Parathyroid adenoma (tissue), 2 donors: Measurements from ENCODE around the gene IGF2BP3.

Source experiments
- H2AFZ ChIP-seq: fragments of 300-600 bp; sonication (generic); one replicate; pipeline ENCODE4 v1.7.0; 2017; ENCODE audit warnings: antibody characterized with exemption, mild to moderate bottlenecking
- H3K27ac ChIP-seq: fragments of 300-600 bp; sonication (generic); one replicate; pipeline ENCODE4 v1.7.0; 2017
- H3K27me3 ChIP-seq: fragments of 300-600 bp; sonication (generic); one replicate; pipeline ENCODE4 v1.7.0; 2017; ENCODE audit warnings: low read length; ENCODE audit not compliant: control insufficient read depth, insufficient read depth
- H3K36me3 ChIP-seq: fragments of 300-600 bp; sonication (generic); one replicate; pipeline ENCODE4 v1.7.0; 2017; ENCODE audit warnings: low read length; ENCODE audit not compliant: control insufficient read depth, insufficient read depth
- H3K4me1 ChIP-seq: fragments of 300-600 bp; sonication (generic); one replicate; pipeline ENCODE4 v1.7.0; 2017; ENCODE audit warnings: control low read depth
- H3K4me2 ChIP-seq: fragments of 300-600 bp; sonication (generic); one replicate; pipeline ENCODE4 v1.7.0; 2017; ENCODE audit warnings: low read length
- H3K4me3 ChIP-seq: fragments of 300-600 bp; sonication (generic); one replicate; pipeline ENCODE4 v1.7.0; 2017; ENCODE audit warnings: low read depth, low read length
- H3K79me2 ChIP-seq: fragments of 300-600 bp; sonication (generic); one replicate; pipeline ENCODE4 v1.7.0; 2017; ENCODE audit warnings: control low read depth
- H3K9ac ChIP-seq: fragments of 300-600 bp; sonication (generic); one replicate; pipeline ENCODE4 v1.7.0; 2017; ENCODE audit warnings: mild to moderate bottlenecking
- H3K9me3 ChIP-seq: fragments of 300-600 bp; sonication (generic); one replicate; pipeline ENCODE4 v1.7.0; 2017; ENCODE audit warnings: low read length; ENCODE audit not compliant: control insufficient read depth
- TF ChIP-seq, protein P1 (sequence below): fragments of 300-600 bp; sonication (generic); IDR thresholded peaks from one replicate; pipeline ENCODE4 v1.7.0; 2017; ENCODE audit warnings: antibody characterized with exemption, mild to moderate bottlenecking
- donor health status: primary hyperparathyroidism.

IGF2BP3 gene

DNA sequence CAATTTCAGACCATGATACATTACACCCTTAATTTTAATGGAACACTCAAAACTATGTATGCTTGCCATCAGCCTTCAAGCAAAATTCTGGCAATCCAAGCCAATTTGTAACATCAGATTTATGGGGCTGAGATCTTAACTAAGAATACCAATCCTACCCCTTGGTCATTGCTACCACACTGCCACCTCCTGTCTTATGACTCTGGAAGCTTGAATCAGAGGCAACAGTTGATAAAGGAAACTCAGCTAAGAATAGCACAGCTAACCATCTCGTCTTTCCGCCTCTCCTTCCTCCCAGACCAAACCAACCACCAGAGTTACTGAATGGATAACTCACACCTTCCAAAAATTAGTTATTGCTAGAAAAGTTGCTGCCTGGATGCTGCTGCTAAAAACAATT lies 7.4 kb downstream of the IGF2BP3 start:
- Histone ChIP-seq H3K4me2 (no peak overlapping the region), H3K27me3 (peaks cover 13% of the 10 kb centered on the region), H3K4me3 (no peak overlapping the region), H2AFZ (no peak overlapping the region), H3K79me2 (no peaks in the 10 kb centered on the region), H3K36me3 (no peaks in the 10 kb centered on the region), H3K9me3 (no peaks in the 10 kb centered on the region), H3K27ac (no peak overlapping the region), H3K9ac (no peak overlapping the region), H3K4me1 (no peaks in the 10 kb centered on the region)
- TF ChIP-seq, protein P1, sequence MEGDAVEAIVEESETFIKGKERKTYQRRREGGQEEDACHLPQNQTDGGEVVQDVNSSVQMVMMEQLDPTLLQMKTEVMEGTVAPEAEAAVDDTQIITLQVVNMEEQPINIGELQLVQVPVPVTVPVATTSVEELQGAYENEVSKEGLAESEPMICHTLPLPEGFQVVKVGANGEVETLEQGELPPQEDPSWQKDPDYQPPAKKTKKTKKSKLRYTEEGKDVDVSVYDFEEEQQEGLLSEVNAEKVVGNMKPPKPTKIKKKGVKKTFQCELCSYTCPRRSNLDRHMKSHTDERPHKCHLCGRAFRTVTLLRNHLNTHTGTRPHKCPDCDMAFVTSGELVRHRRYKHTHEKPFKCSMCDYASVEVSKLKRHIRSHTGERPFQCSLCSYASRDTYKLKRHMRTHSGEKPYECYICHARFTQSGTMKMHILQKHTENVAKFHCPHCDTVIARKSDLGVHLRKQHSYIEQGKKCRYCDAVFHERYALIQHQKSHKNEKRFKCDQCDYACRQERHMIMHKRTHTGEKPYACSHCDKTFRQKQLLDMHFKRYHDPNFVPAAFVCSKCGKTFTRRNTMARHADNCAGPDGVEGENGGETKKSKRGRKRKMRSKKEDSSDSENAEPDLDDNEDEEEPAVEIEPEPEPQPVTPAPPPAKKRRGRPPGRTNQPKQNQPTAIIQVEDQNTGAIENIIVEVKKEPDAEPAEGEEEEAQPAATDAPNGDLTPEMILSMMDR = no peak

DNA sequence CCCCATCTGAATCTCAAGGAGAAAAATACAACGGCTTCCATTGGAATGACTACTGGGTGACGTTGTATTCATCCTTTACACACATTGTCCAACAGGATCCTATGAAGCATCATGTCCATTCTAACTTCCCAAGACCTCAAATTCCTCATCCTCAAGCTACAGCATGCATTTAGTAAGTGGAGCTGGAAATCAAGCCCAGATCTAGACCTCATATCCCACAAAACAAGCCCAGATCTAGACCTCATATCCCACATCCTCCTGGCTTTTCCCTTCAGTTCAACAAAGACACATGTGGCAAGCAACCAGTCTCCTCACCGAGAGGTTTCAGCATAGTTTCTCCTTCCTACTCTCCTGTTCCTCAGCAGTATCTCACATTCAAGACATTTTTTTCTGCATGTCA lies 12.2 kb downstream of the IGF2BP3 start:
- TF ChIP-seq, protein P1 = no peak
- Histone ChIP-seq H3K4me1 (no peaks in the 10 kb centered on the region), H2AFZ (no peak overlapping the region), H3K4me2 (no peak overlapping the region), H3K79me2 (no peaks in the 10 kb centered on the region), H3K9me3 (no peaks in the 10 kb centered on the region), H3K4me3 (no peak overlapping the region), H3K27me3 (no peaks in the 10 kb centered on the region), H3K27ac (no peak overlapping the region), H3K9ac (no peak overlapping the region), H3K36me3 (no peaks in the 10 kb centered on the region)

DNA sequence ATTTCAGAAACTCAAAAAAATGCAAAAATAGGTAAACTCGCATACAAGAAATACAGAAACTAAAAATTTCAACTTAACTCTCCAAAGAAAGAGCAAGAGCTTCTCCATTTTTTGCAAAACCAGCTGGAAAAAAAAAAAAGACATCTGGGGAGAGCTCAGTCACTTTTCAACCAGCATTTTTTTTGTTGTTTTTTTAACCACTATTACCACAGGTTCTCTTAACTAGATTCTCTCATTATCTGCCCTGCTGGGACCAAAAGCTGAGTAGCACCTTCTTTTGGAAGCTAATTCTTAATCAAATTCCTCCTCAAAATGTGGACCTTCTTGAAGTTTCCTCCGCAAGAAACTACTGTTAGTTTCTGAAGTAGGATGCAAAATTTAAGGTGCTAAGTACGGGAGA lies 14.2 kb downstream of the IGF2BP3 start:
- Histone ChIP-seq H3K79me2 (no peaks in the 10 kb centered on the region), H3K9me3 (no peaks in the 10 kb centered on the region), H3K4me2 (no peak overlapping the region), H2AFZ (no peak overlapping the region), H3K27me3 (no peaks in the 10 kb centered on the region), H3K36me3 (no peaks in the 10 kb centered on the region), H3K27ac (no peak overlapping the region), H3K4me1 (no peaks in the 10 kb centered on the region), H3K9ac (no peak overlapping the region), H3K4me3 (no peak overlapping the region)
- TF ChIP-seq, protein P1 = no peak

DNA sequence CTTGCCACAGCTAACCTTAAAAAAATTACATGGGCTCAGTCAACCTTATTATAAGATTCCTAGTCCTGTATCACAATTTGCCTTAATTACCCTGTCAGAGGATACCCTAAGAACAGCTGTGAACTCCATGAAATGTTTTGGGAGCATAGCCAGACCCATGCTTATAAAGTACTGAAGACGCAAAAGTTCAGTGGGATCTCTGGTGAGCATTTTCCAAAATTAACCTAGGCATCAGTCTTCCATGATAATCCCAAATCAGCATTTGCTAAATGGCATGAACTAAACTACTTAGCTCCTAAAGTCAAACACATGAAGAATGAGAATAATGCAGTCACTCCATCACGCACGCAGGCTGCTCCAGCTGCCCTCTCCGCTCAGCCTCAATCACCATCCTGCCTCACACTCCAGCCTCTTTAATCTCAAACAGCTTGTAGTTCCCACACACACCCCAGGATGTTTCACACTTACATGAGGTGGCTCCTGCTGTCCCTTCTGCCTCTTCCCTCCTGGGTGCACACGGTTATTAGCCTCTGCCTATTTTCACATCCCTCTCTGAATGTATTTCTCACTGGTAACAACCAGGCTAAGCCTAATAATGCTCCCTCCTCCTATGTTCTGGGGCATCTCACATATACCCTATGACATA lies 15.3 kb downstream of the IGF2BP3 start:
- TF ChIP-seq, protein P1 = no peak
- no peaks in the 10 kb centered on the region for H3K4me1 ChIP-seq
- H3K9ac ChIP-seq = no peak overlapping the region
- H3K9me3 ChIP-seq = no peaks in the 10 kb centered on the region
- no peaks in the 10 kb centered on the region for H3K27me3 ChIP-seq
- H3K4me3 ChIP-seq = no peak overlapping the region
- H2AFZ ChIP-seq = no peak overlapping the region
- H3K79me2 ChIP-seq = no peaks in the 10 kb centered on the region
- H3K4me2 ChIP-seq = no peak overlapping the region
- no peak overlapping the region for H3K27ac ChIP-seq
- H3K36me3 ChIP-seq = no peaks in the 10 kb centered on the region

DNA sequence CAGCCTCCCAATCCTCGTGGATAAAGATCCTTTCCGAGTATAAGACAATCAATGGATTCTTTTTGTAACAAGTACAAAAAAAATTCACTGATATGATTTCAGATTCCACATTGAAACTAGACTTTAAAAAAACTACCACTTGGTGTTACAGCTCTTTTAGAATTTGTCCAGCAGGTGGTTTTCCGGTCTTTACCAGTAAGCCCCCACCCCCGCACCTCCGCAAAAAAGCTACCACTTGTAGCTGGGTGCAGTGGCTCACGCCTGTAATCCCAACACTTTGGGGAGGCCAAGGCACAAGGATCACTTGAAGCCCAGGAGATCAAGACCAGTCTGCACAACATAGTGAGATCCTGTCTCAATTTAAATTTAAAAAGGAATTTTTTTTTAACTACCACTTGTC lies 19.8 kb downstream of the IGF2BP3 start:
- no peaks in the 10 kb centered on the region for H3K36me3 ChIP-seq
- H3K9me3 ChIP-seq = no peaks in the 10 kb centered on the region
- no peak overlapping the region for H3K9ac ChIP-seq
- H3K79me2 ChIP-seq = no peaks in the 10 kb centered on the region
- no peaks in the 10 kb centered on the region for H3K27me3 ChIP-seq
- H3K4me1 ChIP-seq = no peaks in the 10 kb centered on the region
- H3K27ac ChIP-seq = no peak overlapping the region
- H3K4me3 ChIP-seq = no peak overlapping the region
- H3K4me2 ChIP-seq = no peak overlapping the region
- TF ChIP-seq, protein P1 = no peak
- H2AFZ ChIP-seq = no peak overlapping the region
